RWPE1 (cell line): ENCODE data around the gene DNAI1.

Experiments
- CTCF ChIA-PET: fragments of 350-600 bp; sonication (Branson Sonifier 250); formaldehyde crosslinking; extraction: SDS; loops from one replicate; lab custom pipeline; 2021; lab: Yijun Ruan, JAX
- POLR2A ChIA-PET: fragments of 400-600 bp; formaldehyde crosslinking; extraction: SDS; loops from one replicate; lab custom pipeline; 2020; ENCODE audit warnings: antibody characterized with exemption; ENCODE audit not compliant: low non-redundant PET; lab: Yijun Ruan, JAX
- DNase-seq: peaks from one replicate; pipeline ENCODE4 v3.0.0; 2012; ENCODE audit warnings: low spot score
- H3K27ac ChIP-seq: fragments of 450-650 bp; 2 replicates; pipeline ENCODE4 v1.5.1; 2017
- CTCF ChIP-seq: fragments of 450-650 bp; conservative IDR thresholded peaks from 2 replicates; pipeline ENCODE4 v1.5.1; 2017; ENCODE audit warnings: low read depth, mild to moderate bottlenecking

DNAI1 gene

DNA sequence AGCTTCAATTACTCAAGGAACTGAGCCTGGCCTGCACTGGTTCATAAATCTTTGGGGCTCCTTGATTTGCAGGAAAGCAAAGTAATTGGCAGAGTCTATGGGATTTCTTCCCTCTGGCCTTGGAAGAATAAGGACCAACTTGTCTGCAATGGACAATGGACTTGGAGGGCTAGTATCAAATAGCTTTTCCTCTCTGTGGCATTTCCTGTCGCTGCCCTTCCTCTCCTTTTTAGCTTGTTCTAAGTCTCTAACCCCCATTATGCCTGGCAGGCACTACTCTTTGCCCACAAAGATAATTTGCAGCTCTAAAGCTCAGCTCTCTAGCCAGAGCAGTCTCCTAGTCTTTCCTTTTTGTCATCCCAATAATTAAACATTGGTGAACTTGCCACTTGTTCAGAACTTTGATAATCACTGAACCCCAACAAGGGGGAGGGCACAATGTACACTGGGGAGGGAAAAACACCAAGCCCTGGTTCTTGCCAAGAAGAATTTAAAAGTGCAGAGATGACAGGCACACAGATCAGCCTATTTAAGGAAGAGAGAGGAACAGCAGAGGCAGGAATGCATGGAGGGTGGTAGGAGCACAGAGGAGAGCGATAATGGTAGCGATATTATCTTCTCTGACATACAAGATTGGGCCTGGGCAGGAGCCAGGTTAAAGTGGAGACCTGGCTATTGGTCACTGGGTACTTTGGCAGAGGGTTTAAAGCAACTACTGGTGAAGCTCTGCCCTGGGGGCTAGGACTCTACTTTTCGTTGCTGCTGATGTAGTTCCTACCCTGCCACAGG lies 38.7 kb upstream of the DNAI1 start:
- H3K27ac ChIP-seq = peak overlapping the region; percentile 33; the same call in 1 of the 2 replicates
- DNase-seq = no peak
- no peak for TF ChIP-seq CTCF
- ChIA-PET CTCF (interaction anchor here (2.7 kb wide), 1 partner anchor 16 kb away, joined by 10 read pairs; no protein-coding TSS in a partner anchor), POLR2A (no interaction called here)

- POLR2A ChIA-PET = no interaction called here
- CTCF ChIA-PET = no interaction called here
- DNase-seq = no peak
- no peak for TF ChIP-seq CTCF
- H3K27ac ChIP-seq = no peak overlapping the region
Measured at GRCh38 chr9:34426347-34427074, 32.1 kb upstream of the DNAI1 start.

- no peak overlapping the region for H3K27ac ChIP-seq
- no peak for DNase-seq
- TF ChIP-seq CTCF = no peak
- CTCF ChIA-PET = interaction anchor here (0.6 to 1.0 kb wide), 3 partner anchors 25 to 136 kb away, joined by 3 to 7 read pairs (median 4); no protein-coding TSS in a partner anchor
- POLR2A ChIA-PET = no interaction called here
Measured at GRCh38 chr9:34428325-34428958, 30.2 kb upstream of the DNAI1 start.

DNA sequence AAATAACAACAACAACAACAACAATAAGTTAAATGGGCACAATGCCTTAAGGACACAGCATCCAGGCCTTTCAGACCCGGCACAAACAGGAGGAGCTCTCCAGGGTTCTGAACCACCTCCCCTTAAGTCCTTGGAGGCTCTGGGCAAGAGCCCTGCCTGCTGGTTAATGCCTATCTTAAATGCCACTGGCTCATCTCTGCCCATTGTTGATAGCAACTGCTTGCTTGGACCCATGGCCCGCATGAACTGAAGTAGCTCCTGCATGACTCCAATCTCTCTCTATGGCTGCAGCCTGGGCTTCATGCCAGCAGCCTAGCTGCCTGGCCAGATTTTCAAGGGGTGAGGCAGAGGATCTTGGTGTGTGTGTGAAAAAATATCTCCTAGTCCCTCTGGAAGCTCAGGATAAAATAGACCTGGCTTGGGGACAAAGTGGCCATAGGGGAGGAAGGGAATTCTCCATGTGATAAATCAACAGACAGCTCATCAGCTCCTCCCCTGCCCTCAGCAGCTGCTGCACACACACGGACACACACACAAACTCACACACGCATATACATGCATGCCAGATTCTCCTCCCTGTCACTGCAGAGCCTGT lies 27.7 kb upstream of the DNAI1 start:
- peak; percentile 65 for DNase-seq
- TF ChIP-seq CTCF = no peak
- POLR2A ChIA-PET = no interaction called here
- H3K27ac ChIP-seq = no peak overlapping the region
- CTCF ChIA-PET = interaction anchor here (0.5 to 1.8 kb wide), 5 partner anchors 22 to 69 kb away, joined by 3 to 7 read pairs (median 3); no protein-coding TSS in a partner anchor

DNA sequence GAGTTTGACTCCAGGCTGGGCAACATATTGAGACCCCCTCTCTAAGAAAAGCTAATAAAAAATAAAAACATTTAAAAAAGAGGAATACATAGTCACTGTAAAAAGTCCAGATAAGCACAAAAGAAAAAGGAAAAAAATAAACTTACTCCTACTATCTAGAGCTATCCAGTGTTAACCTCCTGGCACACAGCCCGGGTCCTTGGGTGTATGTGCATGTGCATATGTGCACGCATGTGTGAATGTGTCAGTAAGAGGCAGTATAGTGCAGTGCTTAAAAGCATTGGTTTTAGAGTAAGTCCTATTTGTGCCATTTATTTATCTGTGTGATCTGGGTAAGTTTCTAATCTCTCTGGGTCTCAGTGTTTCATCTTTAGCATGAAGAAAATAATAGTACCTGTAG lies 26.9 kb upstream of the DNAI1 start:
- no peak for TF ChIP-seq CTCF
- ChIA-PET POLR2A (no interaction called here), CTCF (interaction anchor here (0.6 to 1.8 kb wide), 4 partner anchors 25 to 68 kb away, joined by 3 to 7 read pairs (median 4); no protein-coding TSS in a partner anchor)
- no peak overlapping the region for H3K27ac ChIP-seq
- no peak for DNase-seq
